ENCODE measurements around the gene LHPP.

Gene LHPP

GRCh38 chr10:124641282-124642087 lies 179.9 kb downstream of the LHPP start:
- TF ChIP-seq CTCF (IDR thresholded peaks at IDR 0.05; ENCODE audit: insufficient read depth, low read length), result no peak
- TF ChIP-seq SPI1 (IDR thresholded peaks at IDR 0.05; ENCODE audit: borderline replicate concordance, low read depth), result peak; percentile 91
- TF ChIP-seq REST (IDR thresholded peaks at IDR 0.05; ENCODE audit: insufficient replicate concordance, low read depth), result peak; percentile 19
- TF ChIP-seq GABPA (IDR thresholded peaks at IDR 0.05; ENCODE audit: low read depth), result peak; percentile 6; the same call in 1 of the 2 replicates
- TF ChIP-seq POLR2AphosphoS5 (IDR thresholded peaks at IDR 0.05; ENCODE audit: low read depth), result no peak; the same call in 1 of the 2 replicates
- Histone ChIP-seq H3K27ac (replicated peaks) (peak overlapping the region; percentile 93), H3K4me3 (replicated peaks; ENCODE audit: insufficient read depth, low read length) (no peak overlapping the region), H3K27me3 (ENCODE audit: insufficient read depth, poor library complexity, severe bottlenecking) (no peaks in the 10 kb centered on the region)
- peak; percentile 83 to 94 for DNase-seq (ENCODE audit: low read depth in 1 of 2, low spot score in 1 of 2)

GRCh38 chr10:124642088-124642710 lies 180.6 kb downstream of the LHPP start:
- TF ChIP-seq REST (IDR thresholded peaks at IDR 0.05; ENCODE audit: insufficient replicate concordance, low read depth), result no peak
- no peak for TF ChIP-seq GABPA (IDR thresholded peaks at IDR 0.05; ENCODE audit: low read depth)
- no peak for TF ChIP-seq CTCF (IDR thresholded peaks at IDR 0.05; ENCODE audit: insufficient read depth, low read length)
- TF ChIP-seq POLR2AphosphoS5 (IDR thresholded peaks at IDR 0.05; ENCODE audit: low read depth), result no peak; the same call in 1 of the 2 replicates
- no peak for TF ChIP-seq SPI1 (IDR thresholded peaks at IDR 0.05; ENCODE audit: borderline replicate concordance, low read depth)
- H3K27ac ChIP-seq (replicated peaks), result peak overlapping the region; percentile 93
- DNase-seq (ENCODE audit: low read depth in 1 of 2, low spot score in 1 of 2), result no peak

GRCh38 chr10:124643330-124644009 lies 181.8 kb downstream of the LHPP start:
- no peak for TF ChIP-seq SPI1 (IDR thresholded peaks at IDR 0.05; ENCODE audit: borderline replicate concordance, low read depth)
- TF ChIP-seq POLR2AphosphoS5 (IDR thresholded peaks at IDR 0.05; ENCODE audit: low read depth), result no peak
- no peak for TF ChIP-seq CTCF (IDR thresholded peaks at IDR 0.05; ENCODE audit: insufficient read depth, low read length)
- no peak for TF ChIP-seq REST (IDR thresholded peaks at IDR 0.05; ENCODE audit: insufficient replicate concordance, low read depth)
- no peak for TF ChIP-seq GABPA (IDR thresholded peaks at IDR 0.05; ENCODE audit: low read depth)
- Histone ChIP-seq H3K4me3 (replicated peaks; ENCODE audit: insufficient read depth, low read length) (no peak overlapping the region), H3K27ac (replicated peaks) (no peak overlapping the region), H3K27me3 (ENCODE audit: insufficient read depth, poor library complexity, severe bottlenecking) (no peaks in the 10 kb centered on the region)
- DNase-seq (ENCODE audit: low read depth in 1 of 2, low spot score in 1 of 2), result no peak

More at GRCh38 chr10:124642088-124642710, 180.6 kb downstream of the LHPP start:
- Histone ChIP-seq H3K4me3 (replicated peaks; ENCODE audit: insufficient read depth, low read length) (no peak overlapping the region), H3K27me3 (ENCODE audit: insufficient read depth, poor library complexity, severe bottlenecking) (no peaks in the 10 kb centered on the region)
